Measurements from ENCODE around the gene GLS2. TPM values are rescaled to one million over a fixed set of nuclear protein-coding genes. Genes with fewer than 3 reads are reported as not detected.

The GLS2 gene
- total and polyA plus RNA-seq, 9 of the 15 experiments (the other 6 are each of a cell fraction or from before 2014, with no cell fraction given), result 0.11 TPM; not detected in 8

DNA sequence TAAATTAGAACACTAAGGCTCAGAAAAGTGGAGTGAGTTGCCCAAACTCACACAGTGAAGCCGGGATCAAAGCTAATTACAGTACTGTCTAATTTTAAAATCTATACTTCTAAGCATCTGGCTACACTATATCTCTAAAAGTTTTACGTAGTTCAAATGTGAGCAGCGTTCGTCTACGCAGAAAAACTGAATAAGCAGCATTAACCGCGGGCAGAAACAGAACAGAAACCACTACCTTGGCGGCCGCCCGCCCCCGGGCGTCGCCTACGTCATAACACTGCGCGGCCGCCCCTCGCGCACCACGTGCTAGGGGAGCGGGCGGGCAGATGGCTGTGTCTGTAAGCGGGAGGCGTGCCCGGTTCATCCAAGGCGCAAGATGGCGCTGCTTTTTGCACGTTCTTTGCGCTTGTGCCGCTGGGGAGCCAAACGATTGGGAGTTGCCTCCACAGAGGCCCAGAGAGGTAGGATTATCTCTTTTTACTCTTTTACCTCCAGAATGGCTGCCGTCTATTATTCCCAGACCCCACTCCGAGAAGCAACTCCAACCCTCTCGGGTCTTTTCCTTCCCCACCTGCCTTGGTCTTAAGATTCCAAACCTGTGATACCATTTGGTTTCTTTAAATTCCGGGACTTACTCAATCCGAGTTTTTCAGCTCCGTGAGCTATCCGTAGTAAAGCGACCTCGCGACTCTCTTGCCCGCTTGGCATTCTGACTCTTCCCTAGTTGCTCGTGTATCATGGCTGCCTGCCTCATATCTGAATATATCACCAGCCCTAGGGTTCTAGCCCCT, 19.6 kb downstream of the GLS2 start, which contains the start of gene SPRYD4 (continued):
- TF ChIP-seq, protein P1, sequence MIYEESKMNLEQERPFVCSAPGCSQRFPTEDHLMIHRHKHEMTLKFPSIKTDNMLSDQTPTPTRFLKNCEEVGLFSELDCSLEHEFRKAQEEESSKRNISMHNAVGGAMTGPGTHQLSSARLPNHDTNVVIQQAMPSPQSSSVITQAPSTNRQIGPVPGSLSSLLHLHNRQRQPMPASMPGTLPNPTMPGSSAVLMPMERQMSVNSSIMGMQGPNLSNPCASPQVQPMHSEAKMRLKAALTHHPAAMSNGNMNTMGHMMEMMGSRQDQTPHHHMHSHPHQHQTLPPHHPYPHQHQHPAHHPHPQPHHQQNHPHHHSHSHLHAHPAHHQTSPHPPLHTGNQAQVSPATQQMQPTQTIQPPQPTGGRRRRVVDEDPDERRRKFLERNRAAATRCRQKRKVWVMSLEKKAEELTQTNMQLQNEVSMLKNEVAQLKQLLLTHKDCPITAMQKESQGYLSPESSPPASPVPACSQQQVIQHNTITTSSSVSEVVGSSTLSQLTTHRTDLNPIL (CRISPR knock-in tag; IDR thresholded peaks at IDR 0.05), result no peak
- TF ChIP-seq, protein P2, sequence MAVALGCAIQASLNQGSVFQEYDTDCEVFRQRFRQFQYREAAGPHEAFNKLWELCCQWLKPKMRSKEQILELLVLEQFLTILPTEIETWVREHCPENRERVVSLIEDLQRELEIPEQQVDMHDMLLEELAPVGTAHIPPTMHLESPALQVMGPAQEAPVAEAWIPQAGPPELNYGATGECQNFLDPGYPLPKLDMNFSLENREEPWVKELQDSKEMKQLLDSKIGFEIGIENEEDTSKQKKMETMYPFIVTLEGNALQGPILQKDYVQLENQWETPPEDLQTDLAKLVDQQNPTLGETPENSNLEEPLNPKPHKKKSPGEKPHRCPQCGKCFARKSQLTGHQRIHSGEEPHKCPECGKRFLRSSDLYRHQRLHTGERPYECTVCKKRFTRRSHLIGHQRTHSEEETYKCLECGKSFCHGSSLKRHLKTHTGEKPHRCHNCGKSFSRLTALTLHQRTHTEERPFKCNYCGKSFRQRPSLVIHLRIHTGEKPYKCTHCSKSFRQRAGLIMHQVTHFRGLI (CRISPR knock-in tag; IDR thresholded peaks at IDR 0.05), result no peak
- TF ChIP-seq KHSRP (IDR thresholded peaks at IDR 0.05) (peak; percentile 83), NFYB (IDR thresholded peaks at IDR 0.05; ENCODE audit: extremely low read depth, insufficient read length) (no peak), POLR2H (tag; IDR thresholded peaks at IDR 0.05; ENCODE audit: low read depth) (peak; percentile 85), CHD1 (IDR thresholded peaks at IDR 0.05; ENCODE audit: low read length) (no peak), SAP30 (IDR thresholded peaks at IDR 0.05; ENCODE audit: borderline replicate concordance, insufficient read depth, low read depth, low read length, poor library complexity, severe bottlenecking) (peak; percentile 93), XRCC5 (IDR thresholded peaks at IDR 0.05; ENCODE audit: low read depth, low read length) (no peak), TAF1 (IDR thresholded peaks at IDR 0.05; ENCODE audit: control insufficient read depth, extremely low read depth, insufficient read depth, low read length, severe bottlenecking) (peak; percentile 97), ZNF354B (CRISPR knock-in tag; IDR thresholded peaks at IDR 0.05) (no peak)
- TF ChIP-seq, protein P3, sequence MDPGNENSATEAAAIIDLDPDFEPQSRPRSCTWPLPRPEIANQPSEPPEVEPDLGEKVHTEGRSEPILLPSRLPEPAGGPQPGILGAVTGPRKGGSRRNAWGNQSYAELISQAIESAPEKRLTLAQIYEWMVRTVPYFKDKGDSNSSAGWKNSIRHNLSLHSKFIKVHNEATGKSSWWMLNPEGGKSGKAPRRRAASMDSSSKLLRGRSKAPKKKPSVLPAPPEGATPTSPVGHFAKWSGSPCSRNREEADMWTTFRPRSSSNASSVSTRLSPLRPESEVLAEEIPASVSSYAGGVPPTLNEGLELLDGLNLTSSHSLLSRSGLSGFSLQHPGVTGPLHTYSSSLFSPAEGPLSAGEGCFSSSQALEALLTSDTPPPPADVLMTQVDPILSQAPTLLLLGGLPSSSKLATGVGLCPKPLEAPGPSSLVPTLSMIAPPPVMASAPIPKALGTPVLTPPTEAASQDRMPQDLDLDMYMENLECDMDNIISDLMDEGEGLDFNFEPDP (CRISPR knock-in tag; IDR thresholded peaks at IDR 0.05), result no peak

Data from K562 (cell line).